Esophagus muscularis mucosa (tissue), 4 donors: ENCODE results near the gene DEUP1.

Experiments used
- CTCF ChIP-seq, 3 experiments: fragments of 200-600 bp in 2 of 3; fragments of 450-650 bp in 1 of 3; sonication (generic) in 2 of 3; IDR thresholded peaks; one replicate each; pipeline ENCODE4 v1.5.1; 2017 to 2019; ENCODE audit warnings: antibody characterized with exemption in 3 of 3, mild to moderate bottlenecking in 2 of 3, moderate library complexity in 1 of 3
- EP300 ChIP-seq: sonication (generic); formaldehyde crosslinking; IDR thresholded peaks from one replicate; pipeline ENCODE4 v1.6.1; 2017; ENCODE audit warnings: antibody characterized with exemption
- POLR2A ChIP-seq: fragments of 450-650 bp; IDR thresholded peaks from one replicate; pipeline ENCODE4 v1.6.1; 2017; ENCODE audit warnings: antibody characterized with exemption, moderate library complexity, mild to moderate bottlenecking, low read depth
- POLR2AphosphoS5 ChIP-seq, 2 donors: sonication (generic); formaldehyde crosslinking; IDR thresholded peaks; one replicate each; pipeline ENCODE4 v1.6.1; 2017; ENCODE audit warnings: antibody characterized with exemption in 2 of 2

- TF ChIP-seq CTCF (IDR thresholded peaks at IDR 0.05) (no peak), POLR2A (no peak), EP300 (no peak), POLR2AphosphoS5 (IDR thresholded peaks at IDR 0.05) (no peak)
Measured at GRCh38 chr11:93368022-93368421, 37.5 kb downstream of the DEUP1 start.
